GM10266 (cell line): Measurements from ENCODE around the gene PPP2R2C.

Source experiments
- DNase-seq: peaks from one replicate; pipeline ENCODE4 v3.0.0; 2012; ENCODE audit errors: extremely low spot score
- CTCF ChIP-seq: IDR thresholded peaks from 2 replicates; pipeline ENCODE4 v1.5.1; 2012; ENCODE audit warnings: mild to moderate bottlenecking, low read depth; ENCODE audit not compliant: control insufficient read depth, insufficient read depth; ENCODE audit errors: missing control alignments

PPP2R2C gene

DNA sequence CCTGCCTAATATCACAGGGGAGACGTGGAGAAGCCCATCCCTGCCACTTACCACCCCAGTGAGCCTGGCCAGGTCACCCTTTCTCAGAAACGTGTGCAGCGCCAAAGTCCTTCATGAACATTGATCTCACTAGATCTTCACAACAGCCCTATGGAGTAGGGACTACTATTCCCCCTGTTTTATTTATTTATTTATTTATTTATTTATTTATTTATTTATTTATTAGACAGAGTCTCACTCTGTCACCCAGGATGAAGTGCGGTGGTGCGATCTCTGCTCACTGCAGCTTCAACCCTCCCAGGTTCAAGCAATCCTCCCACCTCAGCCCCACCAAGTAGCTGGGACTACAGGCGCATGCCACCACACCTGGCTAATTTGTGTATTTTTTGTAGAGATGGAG, 61.8 kb downstream of the PPP2R2C start:
- no peak for DNase-seq
- no peak for TF ChIP-seq CTCF

DNA sequence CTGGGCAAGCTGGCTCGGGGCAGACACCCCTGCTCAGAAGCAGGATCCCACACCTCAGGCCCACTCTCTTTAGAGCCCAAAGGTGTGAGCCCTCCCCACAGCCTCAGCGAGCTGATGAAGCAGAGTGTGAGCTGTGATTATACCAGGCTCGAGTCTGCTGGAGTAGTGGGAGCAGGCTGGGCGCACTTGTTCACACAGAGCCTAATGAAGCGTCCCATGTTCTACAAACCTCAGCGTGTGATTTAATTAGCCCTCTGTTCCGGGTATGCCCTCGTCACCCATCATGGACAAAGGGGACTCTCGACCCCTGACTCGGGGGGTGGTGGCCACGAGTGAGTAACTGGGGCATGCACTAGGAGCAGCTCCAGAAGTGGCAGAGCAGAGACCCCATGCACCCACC, 62.3 kb downstream of the PPP2R2C start:
- no peak for TF ChIP-seq CTCF
- no peak for DNase-seq

- DNase-seq, result no peak
- TF ChIP-seq CTCF, result no peak
These were observed 63.0 kb downstream of the PPP2R2C start for GRCh38 chr4:6409381-6409780.

GRCh38 chr4:6408263-6408662, 64.2 kb downstream of the PPP2R2C start:
- no peak for DNase-seq
- TF ChIP-seq CTCF, result no peak

DNA sequence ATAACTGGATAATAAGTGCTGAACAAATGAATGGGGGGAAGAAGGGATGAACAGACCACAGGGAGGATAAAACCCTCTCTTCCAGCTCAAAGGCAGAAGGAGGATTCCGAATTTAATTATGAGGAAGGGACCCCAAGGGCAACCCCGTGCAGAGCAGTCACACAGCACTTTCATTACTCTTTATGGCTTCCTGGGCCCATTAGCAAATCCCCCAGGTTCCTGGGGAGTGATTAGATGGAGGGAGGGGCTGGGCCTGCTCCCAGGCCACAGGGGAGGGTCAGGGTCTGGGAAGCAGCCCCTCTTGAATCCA, 67.1 kb downstream of the PPP2R2C start:
- TF ChIP-seq CTCF, result no peak
- no peak for DNase-seq

GRCh38 chr4:6404611-6405396, 67.6 kb downstream of the PPP2R2C start:
- DNase-seq, result no peak
- no peak for TF ChIP-seq CTCF

DNA sequence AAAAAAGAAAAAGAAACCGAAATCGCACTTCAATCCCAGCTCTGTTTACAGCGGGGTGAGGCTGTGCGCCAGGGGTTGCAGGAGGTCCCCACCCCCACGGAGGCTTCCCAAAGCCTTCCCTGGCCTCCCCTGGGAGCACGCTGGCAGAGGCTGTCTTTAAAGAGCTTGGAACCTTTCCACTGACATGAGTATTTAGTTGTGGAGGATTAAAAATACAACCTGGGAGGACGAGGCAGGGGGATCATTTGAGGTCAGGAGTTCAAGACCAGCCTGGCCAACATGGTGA, 69.1 kb downstream of the PPP2R2C start:
- no peak for TF ChIP-seq CTCF
- no peak for DNase-seq
